Keratinocyte (primary cell): ENCODE measurements around the gene PRKN.

ENCODE experiments used
- EZH2 ChIP-seq: IDR thresholded peaks from one replicate; pipeline ENCODE4 v1.6.1; 2012; ENCODE audit warnings: inconsistent platforms, mild to moderate bottlenecking, low read length, moderate library complexity
- TF ChIP-seq, protein P1 (sequence below), 3 experiments: IDR thresholded peaks in 1 of 3; conservative IDR thresholded peaks in 1 of 3; optimal IDR thresholded peaks in 1 of 3; 2 replicates in 2 of 3; 3 replicates in 1 of 3; pipeline versions ENCODE3 to v1.5.1; 2011; ENCODE audit warnings: low read length in 3 of 3, mild to moderate bottlenecking in 3 of 3, moderate library complexity in 2 of 3, control low read depth in 1 of 3, inconsistent platforms in 1 of 3; ENCODE audit not compliant: insufficient read depth in 2 of 3; ENCODE audit errors: extremely low read depth in 1 of 3

DNA sequence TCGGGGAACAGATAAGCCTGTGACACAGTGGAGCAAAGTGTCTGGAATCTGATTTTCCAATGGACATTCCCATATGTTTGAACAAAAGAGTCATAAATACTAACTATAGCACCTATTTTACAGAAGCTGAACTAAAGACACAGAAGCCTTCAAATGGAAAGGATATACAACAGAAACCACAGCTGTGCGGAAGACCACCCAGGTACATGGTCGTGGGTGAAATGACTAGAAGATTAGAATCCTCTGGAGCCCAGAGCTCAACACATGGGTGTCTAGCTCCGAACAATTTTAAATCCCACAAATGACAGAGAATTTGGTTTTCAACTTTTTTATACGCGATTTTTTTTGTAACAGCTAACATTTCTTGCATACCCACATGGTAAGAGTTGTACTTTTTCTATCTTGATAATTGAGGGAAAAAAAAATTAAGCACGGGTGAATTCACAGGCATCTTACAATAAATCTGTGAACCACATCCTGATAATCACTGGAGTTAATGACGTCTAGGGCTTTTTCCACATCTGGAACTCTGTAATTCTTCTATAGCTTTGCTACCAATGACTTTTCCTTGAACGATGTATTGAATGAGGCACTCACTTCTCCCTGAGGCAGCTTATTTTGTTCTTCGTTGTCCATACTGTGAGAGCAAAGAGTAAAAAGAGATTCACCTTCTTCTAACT lies 1182.6 kb downstream of the PRKN start:
- TF ChIP-seq, protein P1, sequence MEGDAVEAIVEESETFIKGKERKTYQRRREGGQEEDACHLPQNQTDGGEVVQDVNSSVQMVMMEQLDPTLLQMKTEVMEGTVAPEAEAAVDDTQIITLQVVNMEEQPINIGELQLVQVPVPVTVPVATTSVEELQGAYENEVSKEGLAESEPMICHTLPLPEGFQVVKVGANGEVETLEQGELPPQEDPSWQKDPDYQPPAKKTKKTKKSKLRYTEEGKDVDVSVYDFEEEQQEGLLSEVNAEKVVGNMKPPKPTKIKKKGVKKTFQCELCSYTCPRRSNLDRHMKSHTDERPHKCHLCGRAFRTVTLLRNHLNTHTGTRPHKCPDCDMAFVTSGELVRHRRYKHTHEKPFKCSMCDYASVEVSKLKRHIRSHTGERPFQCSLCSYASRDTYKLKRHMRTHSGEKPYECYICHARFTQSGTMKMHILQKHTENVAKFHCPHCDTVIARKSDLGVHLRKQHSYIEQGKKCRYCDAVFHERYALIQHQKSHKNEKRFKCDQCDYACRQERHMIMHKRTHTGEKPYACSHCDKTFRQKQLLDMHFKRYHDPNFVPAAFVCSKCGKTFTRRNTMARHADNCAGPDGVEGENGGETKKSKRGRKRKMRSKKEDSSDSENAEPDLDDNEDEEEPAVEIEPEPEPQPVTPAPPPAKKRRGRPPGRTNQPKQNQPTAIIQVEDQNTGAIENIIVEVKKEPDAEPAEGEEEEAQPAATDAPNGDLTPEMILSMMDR (optimal IDR thresholded peaks at IDR 0.05 in 1 of 3, IDR thresholded peaks at IDR 0.05 in 1 of 3, conservative IDR thresholded peaks at IDR 0.05 in 1 of 3; ENCODE audit: extremely low read depth in 1 of 3, insufficient read depth in 2 of 3, low read length in 3 of 3), result no peak
- no peak for TF ChIP-seq EZH2
